ENCODE data around the gene G6PC3.
"Not testable (repeated sequence)": the region's sequence is repeated elsewhere in the genome, so short reads cannot be mapped to it uniquely, and the experiment has no call there.

G6PC3 gene

GRCh38 chr17:44097110-44097958 lies 26.8 kb downstream of the G6PC3 start:
- peak; percentile 94 for DNase-seq (ENCODE audit: low read depth)
- H3K4me3 ChIP-seq (ENCODE audit: low read length) = no peak overlapping the region
- TF ChIP-seq CTCF (conservative IDR thresholded peaks at IDR 0.05; ENCODE audit: low read length) = peak; percentile 13; the same call in 1 of the 2 replicates

- not testable (repeated sequence) for H3K4me3 ChIP-seq (ENCODE audit: low read length); DNase-seq (ENCODE audit: low read depth)
Observed at GRCh38 chr17:44101858-44102257, 31.3 kb downstream of the G6PC3 start.

GRCh38 chr17:44102849-44103622 lies 32.5 kb downstream of the G6PC3 start:
- TF ChIP-seq CTCF (conservative IDR thresholded peaks at IDR 0.05; ENCODE audit: low read length) = no peak
- no peak overlapping the region for H3K4me3 ChIP-seq (ENCODE audit: low read length)
- DNase-seq (ENCODE audit: low read depth) = no peak

- DNase-seq (ENCODE audit: low read depth) = no peak
- no peak for TF ChIP-seq CTCF (conservative IDR thresholded peaks at IDR 0.05; ENCODE audit: low read length)
- H3K4me3 ChIP-seq (ENCODE audit: low read length) = no peak overlapping the region
Observed at GRCh38 chr17:44105483-44105882, 34.9 kb downstream of the G6PC3 start.

GRCh38 chr17:44105941-44106340 lies 35.4 kb downstream of the G6PC3 start:
- H3K4me3 ChIP-seq (ENCODE audit: low read length) = no peak overlapping the region
- no peak for TF ChIP-seq CTCF (conservative IDR thresholded peaks at IDR 0.05; ENCODE audit: low read length)
- no peak for DNase-seq (ENCODE audit: low read depth)

GRCh38 chr17:44106801-44107200 lies 36.3 kb downstream of the G6PC3 start:
- no peak overlapping the region for H3K4me3 ChIP-seq (ENCODE audit: low read length)
- TF ChIP-seq CTCF (conservative IDR thresholded peaks at IDR 0.05; ENCODE audit: low read length) = no peak
- no peak for DNase-seq (ENCODE audit: low read depth)

GRCh38 chr17:44108440-44109311 lies 38.1 kb downstream of the G6PC3 start:
- peak overlapping the region; percentile 75 for H3K4me3 ChIP-seq (ENCODE audit: low read length)
- DNase-seq (ENCODE audit: low read depth) = peak; percentile 98
- no peak for TF ChIP-seq CTCF (conservative IDR thresholded peaks at IDR 0.05; ENCODE audit: low read length)
